AG04450 (cell line): ENCODE results near the gene TMTC4. TPM values are rescaled to one million over a fixed set of nuclear protein-coding genes. Genes with fewer than 3 reads are reported as not detected.

Experiments used
- CTCF ChIA-PET: fragments of 300-600, 350-600 bp; formaldehyde crosslinking; extraction: SDS; loops from one replicate; lab custom pipeline; 2022; ENCODE audit warnings: antibody characterized with exemption, inconsistent platforms; lab: Charles Lee
- POLR2A ChIA-PET: fragments of 350-600 bp; formaldehyde crosslinking; extraction: SDS; loops from one replicate; lab custom pipeline; 2021; ENCODE audit warnings: antibody characterized with exemption, inconsistent platforms; lab: Yijun Ruan, JAX
- DNase-seq: peaks from one replicate; pipeline ENCODE4 v3.0.0-alpha.2; 2011; ENCODE audit warnings: low read depth, low spot score
- H3K27ac ChIP-seq: one replicate; pipeline ENCODE4 v1.5.1; 2012; ENCODE audit warnings: low read depth, low read length, control low read depth
- H3K27me3 ChIP-seq: one replicate; pipeline ENCODE4 v1.6.0; 2012; ENCODE audit warnings: low read length; ENCODE audit not compliant: control insufficient read depth, insufficient read depth
- H3K4me3 ChIP-seq: 2 replicates; pipeline ENCODE4 v1.5.1; 2011; ENCODE audit warnings: mild to moderate bottlenecking, low read depth, low read length, control low read depth
- H3K9me3 ChIP-seq: 2 replicates; pipeline ENCODE4 v1.5.1; 2012; ENCODE audit warnings: low read length; ENCODE audit not compliant: control insufficient read depth, insufficient read depth
- polyA plus RNA-seq: library from polyadenylated mRNA; depleted of rRNA; stranded (reverse); fragments of >200 nt; gene quantifications from 2 replicates; pipeline ENCODE4 v1.2.3, GENCODE V29; 2011
- TF ChIP-seq, protein P1 (sequence below): IDR thresholded peaks from 2 replicates; pipeline ENCODE4 v1.5.1; 2011; ENCODE audit warnings: low read depth, low read length, control low read depth, inconsistent platforms

The TMTC4 gene
- polyA plus RNA-seq, 1 experiment = 22.2 TPM

DNA sequence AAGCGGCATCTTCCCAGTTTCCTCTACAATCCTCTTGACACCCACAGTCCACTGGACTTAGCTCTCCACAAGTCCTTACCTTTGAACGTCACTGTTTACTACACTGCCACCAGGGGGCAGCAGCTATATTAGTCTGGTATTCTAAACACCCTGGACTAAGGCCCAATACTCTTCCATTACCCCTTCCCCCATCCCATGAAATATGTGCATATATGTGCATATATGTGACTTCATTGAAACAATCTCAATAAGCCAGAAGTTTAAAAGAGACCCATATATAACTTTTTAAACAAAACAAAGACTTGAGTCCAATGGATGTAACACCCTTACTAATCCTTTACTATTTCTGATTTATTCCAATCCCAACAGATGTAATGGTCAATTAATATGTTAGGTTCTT lies 101.5 kb downstream of the TMTC4 start:
- H3K4me3 ChIP-seq = no peak overlapping the region
- no peaks in the 10 kb centered on the region for H3K27me3 ChIP-seq
- DNase-seq = peak; percentile 48
- ChIA-PET POLR2A (no interaction called here), CTCF (interaction anchor here (0.5 to 5.9 kb wide), 29 partner anchors 9 to 1588 kb away, joined by 3 to 27 read pairs (median 4); partner anchors contain the start of gene GGACT)
- TF ChIP-seq, protein P1, sequence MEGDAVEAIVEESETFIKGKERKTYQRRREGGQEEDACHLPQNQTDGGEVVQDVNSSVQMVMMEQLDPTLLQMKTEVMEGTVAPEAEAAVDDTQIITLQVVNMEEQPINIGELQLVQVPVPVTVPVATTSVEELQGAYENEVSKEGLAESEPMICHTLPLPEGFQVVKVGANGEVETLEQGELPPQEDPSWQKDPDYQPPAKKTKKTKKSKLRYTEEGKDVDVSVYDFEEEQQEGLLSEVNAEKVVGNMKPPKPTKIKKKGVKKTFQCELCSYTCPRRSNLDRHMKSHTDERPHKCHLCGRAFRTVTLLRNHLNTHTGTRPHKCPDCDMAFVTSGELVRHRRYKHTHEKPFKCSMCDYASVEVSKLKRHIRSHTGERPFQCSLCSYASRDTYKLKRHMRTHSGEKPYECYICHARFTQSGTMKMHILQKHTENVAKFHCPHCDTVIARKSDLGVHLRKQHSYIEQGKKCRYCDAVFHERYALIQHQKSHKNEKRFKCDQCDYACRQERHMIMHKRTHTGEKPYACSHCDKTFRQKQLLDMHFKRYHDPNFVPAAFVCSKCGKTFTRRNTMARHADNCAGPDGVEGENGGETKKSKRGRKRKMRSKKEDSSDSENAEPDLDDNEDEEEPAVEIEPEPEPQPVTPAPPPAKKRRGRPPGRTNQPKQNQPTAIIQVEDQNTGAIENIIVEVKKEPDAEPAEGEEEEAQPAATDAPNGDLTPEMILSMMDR = peak; percentile 79
- H3K9me3 ChIP-seq = no peaks in the 10 kb centered on the region; the same call in 1 of the 2 replicates
- no peak overlapping the region for H3K27ac ChIP-seq

- Histone ChIP-seq H3K9me3 (peaks cover 5% of the 10 kb centered on the region), H3K27ac (no peak overlapping the region), H3K27me3 (no peaks in the 10 kb centered on the region), H3K4me3 (no peak overlapping the region)
- POLR2A ChIA-PET = no interaction called here
- DNase-seq = no peak
- TF ChIP-seq, protein P1 = no peak
- CTCF ChIA-PET = no interaction called here
These were observed 108.1 kb downstream of the TMTC4 start for GRCh38 chr13:100566543-100566942.

DNA sequence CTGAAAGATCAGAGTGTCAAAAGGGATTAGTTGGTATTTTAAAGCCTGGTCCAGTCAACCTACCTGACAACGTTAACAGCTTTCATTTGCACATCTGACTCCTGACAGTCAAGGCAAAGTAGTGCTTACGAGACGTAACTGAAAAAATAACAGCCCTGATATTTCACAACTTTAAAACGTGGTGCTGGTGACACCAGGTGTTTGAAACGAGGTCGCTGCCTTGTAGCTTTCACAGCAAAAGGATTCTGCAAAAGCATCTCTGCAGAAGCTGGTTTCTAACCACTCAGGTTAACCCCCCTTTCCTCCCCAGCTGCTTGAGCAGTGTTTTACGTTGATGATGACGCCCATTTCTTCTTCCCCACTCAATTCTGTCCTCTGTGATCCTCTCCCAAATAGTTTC lies 109.3 kb downstream of the TMTC4 start:
- Histone ChIP-seq H3K4me3 (no peak overlapping the region), H3K27ac (no peak overlapping the region), H3K9me3 (peaks cover 5% of the 10 kb centered on the region), H3K27me3 (no peaks in the 10 kb centered on the region)
- TF ChIP-seq, protein P1 = no peak
- POLR2A ChIA-PET = no interaction called here
- CTCF ChIA-PET = no interaction called here
- DNase-seq = no peak

- CTCF ChIA-PET = interaction anchor here (1.0 kb wide), 2 partner anchors 8 to 23 kb away, joined by 4 read pairs; no protein-coding TSS in a partner anchor
- no peak for DNase-seq
- POLR2A ChIA-PET = no interaction called here
- Histone ChIP-seq H3K27me3 (no peaks in the 10 kb centered on the region), H3K4me3 (no peak overlapping the region), H3K27ac (no peak overlapping the region), H3K9me3 (peaks cover 5% of the 10 kb centered on the region)
- TF ChIP-seq, protein P1 = no peak
These were observed 110.0 kb downstream of the TMTC4 start for GRCh38 chr13:100564444-100565223.

GRCh38 chr13:100563779-100564178 lies 110.8 kb downstream of the TMTC4 start:
- Histone ChIP-seq H3K9me3 (peaks cover 5% of the 10 kb centered on the region), H3K27ac (no peak overlapping the region), H3K4me3 (no peak overlapping the region), H3K27me3 (no peaks in the 10 kb centered on the region)
- TF ChIP-seq, protein P1 = no peak
- no peak for DNase-seq
- ChIA-PET CTCF (interaction anchor here (1.0 kb wide), 2 partner anchors 9 to 24 kb away, joined by 4 read pairs; no protein-coding TSS in a partner anchor), POLR2A (no interaction called here)
